ENCODE data around the gene HSFX2.
"Not testable (repeated sequence)": the region's sequence is repeated elsewhere in the genome, so short reads cannot be mapped to it uniquely, and the experiment has no call there.

Gene HSFX2

GRCh38 chrX:149547782-149548181 is 47.3 kb downstream of the HSFX2 start:
- not testable (repeated sequence) for H3K4me3 ChIP-seq (ENCODE audit: low read length)

GRCh38 chrX:149546962-149547361 is 48.2 kb downstream of the HSFX2 start:
- H3K4me3 ChIP-seq (ENCODE audit: low read length); DNase-seq (ENCODE audit: low read depth): not testable (repeated sequence)

More at GRCh38 chrX:149547782-149548181, 47.3 kb downstream of the HSFX2 start:
- DNase-seq (ENCODE audit: low read depth), result not testable (repeated sequence)

- H3K4me3 ChIP-seq (ENCODE audit: low read length); DNase-seq (ENCODE audit: low read depth): not testable (repeated sequence)
These were observed 49.3 kb downstream of the HSFX2 start for GRCh38 chrX:149545545-149546543.
